Measurements from ENCODE around the gene PKD1. TPM values are rescaled to one million over a fixed set of nuclear protein-coding genes. Genes with fewer than 3 reads are reported as not detected.
A peak's percentile ranks its signal among the peaks of the same experiment; 100 is the strongest.

Gene PKD1
- total and polyA plus RNA-seq, 2 of the 13 experiments (the other 11 are each of a cell fraction or from before 2014, with no cell fraction given), result 22.1 to 23.0 TPM

- TF ChIP-seq SSRP1 (CRISPR knock-in tag; IDR thresholded peaks at IDR 0.05) (no peak), TFDP2 (CRISPR knock-in tag; IDR thresholded peaks at IDR 0.05) (peak; percentile 32; the same call in 1 of the 2 replicates), MYPOP (CRISPR knock-in tag; IDR thresholded peaks at IDR 0.05) (peak; percentile 58; the same call in 1 of the 2 replicates), ZNF572 (CRISPR knock-in tag; IDR thresholded peaks at IDR 0.05) (no peak), ZNF562 (CRISPR knock-in tag; IDR thresholded peaks at IDR 0.05; ENCODE audit: borderline replicate concordance) (no peak), ATF4 (CRISPR knock-in tag; IDR thresholded peaks at IDR 0.05) (no peak), ZNF496 (CRISPR knock-in tag; IDR thresholded peaks at IDR 0.05; ENCODE audit: insufficient replicate concordance) (no peak), ZNF777 (CRISPR knock-in tag; IDR thresholded peaks at IDR 0.05) (no peak), HNF4A (CRISPR knock-in tag; IDR thresholded peaks at IDR 0.05) (0 out of 2 replicates have a peak, but pooled peaks have one; percentile 11), JUNB (CRISPR knock-in tag; IDR thresholded peaks at IDR 0.05; ENCODE audit: borderline replicate concordance) (no peak), ZNF776 (CRISPR knock-in tag; IDR thresholded peaks at IDR 0.05) (no peak), SOX6 (IDR thresholded peaks at IDR 0.05) (no peak), SOX6 (CRISPR knock-in tag; IDR thresholded peaks at IDR 0.05) (peak; percentile 41; the same call in 1 of the 2 replicates), ZNF761 (CRISPR knock-in tag; conservative IDR thresholded peaks at IDR 0.05) (no peak), ZNF577 (CRISPR knock-in tag; IDR thresholded peaks at IDR 0.05; ENCODE audit: borderline replicate concordance, low read depth) (no peak), ZNF234 (CRISPR knock-in tag; conservative IDR thresholded peaks at IDR 0.05) (no peak), CBX1 (IDR thresholded peaks at IDR 0.05; ENCODE audit: low read depth) (no peak), MXD4 (CRISPR knock-in tag; IDR thresholded peaks at IDR 0.05) (peak; percentile 52), ZNF329 (CRISPR knock-in tag; IDR thresholded peaks at IDR 0.05; ENCODE audit: low read depth) (no peak), TBP (CRISPR knock-in tag; IDR thresholded peaks at IDR 0.05) (no peak)
- TF ChIP-seq, protein P1, sequence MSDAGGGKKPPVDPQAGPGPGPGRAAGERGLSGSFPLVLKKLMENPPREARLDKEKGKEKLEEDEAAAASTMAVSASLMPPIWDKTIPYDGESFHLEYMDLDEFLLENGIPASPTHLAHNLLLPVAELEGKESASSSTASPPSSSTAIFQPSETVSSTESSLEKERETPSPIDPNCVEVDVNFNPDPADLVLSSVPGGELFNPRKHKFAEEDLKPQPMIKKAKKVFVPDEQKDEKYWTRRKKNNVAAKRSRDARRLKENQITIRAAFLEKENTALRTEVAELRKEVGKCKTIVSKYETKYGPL (CRISPR knock-in tag; IDR thresholded peaks at IDR 0.05), result no peak
- TF ChIP-seq, protein P2, sequence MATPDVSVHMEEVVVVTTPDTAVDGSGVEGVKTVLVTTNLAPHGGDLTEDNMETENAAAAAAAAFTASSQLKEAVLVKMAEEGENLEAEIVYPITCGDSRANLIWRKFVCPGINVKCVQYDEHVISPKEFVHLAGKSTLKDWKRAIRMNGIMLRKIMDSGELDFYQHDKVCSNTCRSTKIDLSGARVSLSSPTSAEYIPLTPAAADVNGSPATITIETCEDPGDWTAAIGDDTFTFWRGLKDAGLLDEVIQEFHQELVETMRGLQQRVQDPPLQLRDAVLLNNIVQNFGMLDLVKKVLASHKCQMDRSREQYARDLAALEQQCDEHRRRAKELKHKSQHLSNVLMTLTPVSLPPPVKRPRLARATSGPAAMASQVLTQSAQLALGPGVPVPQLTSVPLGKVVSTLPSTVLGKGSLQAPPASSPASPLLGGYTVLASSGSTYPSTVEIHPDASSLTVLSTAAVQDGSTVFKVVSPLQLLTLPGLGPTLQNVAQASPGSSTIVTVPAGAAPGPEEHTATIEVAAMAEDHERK (CRISPR knock-in tag; IDR thresholded peaks at IDR 0.05; ENCODE audit: low read depth), result no peak
- TF ChIP-seq, protein P3, sequence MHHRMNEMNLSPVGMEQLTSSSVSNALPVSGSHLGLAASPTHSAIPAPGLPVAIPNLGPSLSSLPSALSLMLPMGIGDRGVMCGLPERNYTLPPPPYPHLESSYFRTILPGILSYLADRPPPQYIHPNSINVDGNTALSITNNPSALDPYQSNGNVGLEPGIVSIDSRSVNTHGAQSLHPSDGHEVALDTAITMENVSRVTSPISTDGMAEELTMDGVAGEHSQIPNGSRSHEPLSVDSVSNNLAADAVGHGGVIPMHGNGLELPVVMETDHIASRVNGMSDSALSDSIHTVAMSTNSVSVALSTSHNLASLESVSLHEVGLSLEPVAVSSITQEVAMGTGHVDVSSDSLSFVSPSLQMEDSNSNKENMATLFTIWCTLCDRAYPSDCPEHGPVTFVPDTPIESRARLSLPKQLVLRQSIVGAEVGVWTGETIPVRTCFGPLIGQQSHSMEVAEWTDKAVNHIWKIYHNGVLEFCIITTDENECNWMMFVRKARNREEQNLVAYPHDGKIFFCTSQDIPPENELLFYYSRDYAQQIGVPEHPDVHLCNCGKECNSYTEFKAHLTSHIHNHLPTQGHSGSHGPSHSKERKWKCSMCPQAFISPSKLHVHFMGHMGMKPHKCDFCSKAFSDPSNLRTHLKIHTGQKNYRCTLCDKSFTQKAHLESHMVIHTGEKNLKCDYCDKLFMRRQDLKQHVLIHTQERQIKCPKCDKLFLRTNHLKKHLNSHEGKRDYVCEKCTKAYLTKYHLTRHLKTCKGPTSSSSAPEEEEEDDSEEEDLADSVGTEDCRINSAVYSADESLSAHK (CRISPR knock-in tag; IDR thresholded peaks at IDR 0.05; ENCODE audit: borderline replicate concordance), result no peak
Measured at GRCh38 chr16:2147981-2148671, 12.4 kb upstream of the PKD1 start, which contains the start of gene RAB26 (continued).
